CD4-positive, alpha-beta T cell (primary cell): Measurements from ENCODE around the gene GMNN. TPM values are rescaled to one million over a fixed set of nuclear protein-coding genes. Genes with fewer than 3 reads are reported as not detected.
"Not testable (repeated sequence)": the region's sequence is repeated elsewhere in the genome, so short reads cannot be mapped to it uniquely, and the experiment has no call there.

Experiments
- ATAC-seq: fragments of 200-7000 bp; cut with Tn5 transposase; one replicate; pipeline ENCODE4 v1.10.0; 2022; ENCODE audit warnings: mild to moderate bottlenecking; ENCODE audit not compliant: poor library complexity
- CTCF ChIA-PET: fragments of 350-600 bp; sonication (Branson Sonifier 250); formaldehyde crosslinking; loops from one replicate; lab custom pipeline; 2021; ENCODE audit warnings: antibody characterized with exemption, inconsistent platforms; lab: Charles Lee
- POLR2A ChIA-PET: fragments of 350-600 bp; sonication (Branson Sonifier 250); formaldehyde crosslinking; loops from one replicate; lab custom pipeline; 2021; ENCODE audit warnings: antibody characterized with exemption, inconsistent platforms; lab: Charles Lee
- DNase-seq, 14 experiments: peaks; one replicate each; pipeline ENCODE4 v3.0.0-alpha.2; 2013 to 2020; ENCODE audit warnings: mixed read lengths in 2 of 14
- H3K27ac ChIP-seq, 2 donors: one replicate each; pipeline versions ENCODE4 v1.5.1 to v1.7.0; 2013; ENCODE audit warnings: low read length in 2 of 2, low read depth in 1 of 2, mild to moderate bottlenecking in 1 of 2
- H3K27me3 ChIP-seq, 2 experiments: 1 replicate in 1 of 2; 2 replicates in 1 of 2; pipeline versions ENCODE4 v1.6.1 to v1.7.0; 2013; ENCODE audit warnings: low read length in 2 of 2, control low read depth in 1 of 2, mild to moderate bottlenecking in 1 of 2, moderate library complexity in 1 of 2; ENCODE audit not compliant: insufficient read depth in 2 of 2, control insufficient read depth in 1 of 2
- H3K36me3 ChIP-seq: one replicate; pipeline ENCODE4 v1.6.1; 2013; ENCODE audit warnings: low read length, control low read depth; ENCODE audit not compliant: insufficient read depth
- H3K4me1 ChIP-seq: one replicate; pipeline ENCODE4 v1.6.1; 2013; ENCODE audit warnings: low read length, control low read depth; ENCODE audit not compliant: insufficient read depth
- H3K4me3 ChIP-seq: one replicate; pipeline ENCODE4 v1.5.1; 2013; ENCODE audit warnings: mild to moderate bottlenecking, low read length, moderate library complexity
- H3K9me3 ChIP-seq, 2 experiments: 1 replicate in 1 of 2; 2 replicates in 1 of 2; pipeline versions ENCODE4 v1.6.1 to v1.7.0; 2013; ENCODE audit warnings: low read length in 2 of 2, mild to moderate bottlenecking in 2 of 2, control low read depth in 1 of 2, moderate library complexity in 1 of 2; ENCODE audit not compliant: control insufficient read depth in 1 of 2, insufficient read depth in 1 of 2
- H3K27ac Mint-ChIP-seq: one replicate; pipeline ENCODE4 v1.8.0; 2020; ENCODE audit warnings: mixed read lengths
- H3K27me3 Mint-ChIP-seq: one replicate; pipeline ENCODE4 v1.8.0; 2021; ENCODE audit warnings: mixed read lengths
- H3K36me3 Mint-ChIP-seq: one replicate; pipeline ENCODE4 v1.8.0; 2021; ENCODE audit warnings: low read depth, mixed read lengths
- H3K4me1 Mint-ChIP-seq: one replicate; pipeline ENCODE4 v1.8.0; 2021; ENCODE audit warnings: low read depth, mixed read lengths
- H3K4me3 Mint-ChIP-seq: one replicate; pipeline ENCODE4 v1.8.0; 2020; ENCODE audit warnings: mild to moderate bottlenecking, mixed read lengths
- H3K9me3 Mint-ChIP-seq: one replicate; pipeline ENCODE4 v1.8.0; 2020; ENCODE audit warnings: mixed read lengths
- CTCF ChIP-seq: fragments of 200-600 bp; IDR thresholded peaks from one replicate; pipeline ENCODE4 v1.8.0; 2022; ENCODE audit warnings: antibody characterized with exemption, mild to moderate bottlenecking
- intact Hi-C, 2 experiments: fragments of 100-400 bp; cut with DNase I in 1 of 2; cut with micrococcal nuclease in 1 of 2; formaldehyde crosslinking; loops; one replicate each; pipeline versions ENCODE4 v1.15.1 to v1.9.0; 2023 to 2025; cut with DNase I, micrococcal nuclease
- total RNA-seq, 174 experiments: library from RNA in 2 of 174; stranded (reverse) in 2 of 174; gene quantifications; one replicate each; pipeline ENCODE4 v1.2.3 and lab custom pipeline; 2021 to 2026

GMNN gene
- total RNA-seq, 2 experiments from 2014 or later = 10.1 to 10.5 TPM

GRCh38 chr6:24761193-24761835, 13.4 kb upstream of the GMNN start:
- Mint-ChIP-seq H3K27me3 (no peaks in the 10 kb centered on the region), H3K36me3 (no peaks in the 10 kb centered on the region), H3K4me3 (no peak overlapping the region), H3K27ac (no peak overlapping the region), H3K4me1 (no peaks in the 10 kb centered on the region), H3K9me3 (no peaks in the 10 kb centered on the region)
- CTCF ChIA-PET = interaction anchor here (0.6 kb wide), 1 partner anchor 21 kb away, joined by 3 read pairs; no protein-coding TSS in a partner anchor
- Histone ChIP-seq H3K4me3 (no peak overlapping the region), H3K36me3 (no peaks in the 10 kb centered on the region), H3K4me1 (no peaks in the 10 kb centered on the region), H3K27ac (no peak overlapping the region), H3K9me3 (no peaks in the 10 kb centered on the region), H3K27me3 (no peaks in the 10 kb centered on the region)
- ATAC-seq = no peak
- POLR2A ChIA-PET = no interaction called here
- intact Hi-C loops = no loop called here
- DNase-seq = no peak
- TF ChIP-seq CTCF = no peak

- H3K9me3 ChIP-seq = no peaks in the 10 kb centered on the region
- Mint-ChIP-seq H3K27me3 (no peaks in the 10 kb centered on the region), H3K36me3 (no peaks in the 10 kb centered on the region), H3K4me3 (no peak overlapping the region), H3K9me3 (no peaks in the 10 kb centered on the region), H3K27ac (no peak overlapping the region), H3K4me1 (no peaks in the 10 kb centered on the region)
- ATAC-seq (no peak), DNase-seq (no peak)
- H3K4me3 ChIP-seq = no peak overlapping the region
- POLR2A ChIA-PET = no interaction called here
- H3K4me1 ChIP-seq = no peaks in the 10 kb centered on the region
- CTCF ChIA-PET = no interaction called here
- no peaks in the 10 kb centered on the region for H3K36me3 ChIP-seq
- no peaks in the 10 kb centered on the region for H3K27me3 ChIP-seq
- intact Hi-C loops = no loop called here
- H3K27ac ChIP-seq = no peak overlapping the region
- no peak for TF ChIP-seq CTCF
Observed at GRCh38 chr6:24761851-24762250, 12.9 kb upstream of the GMNN start.

GRCh38 chr6:24763578-24763977, 11.2 kb upstream of the GMNN start:
- Histone ChIP-seq H3K27ac (no peak overlapping the region), H3K4me1 (no peaks in the 10 kb centered on the region), H3K9me3 (no peaks in the 10 kb centered on the region), H3K27me3 (no peaks in the 10 kb centered on the region), H3K4me3 (no peak overlapping the region), H3K36me3 (no peaks in the 10 kb centered on the region)
- H3K27ac Mint-ChIP-seq = no peak overlapping the region
- ATAC-seq (no peak), DNase-seq (no peak)
- ChIA-PET CTCF (interaction anchor here (0.7 kb wide), 1 partner anchor 262 kb away, joined by 3 read pairs; no protein-coding TSS in a partner anchor), POLR2A (no interaction called here)
- H3K4me3 Mint-ChIP-seq = no peak overlapping the region
- no peaks in the 10 kb centered on the region for H3K4me1 Mint-ChIP-seq
- TF ChIP-seq CTCF = no peak
- intact Hi-C loops = no loop called here
- no peaks in the 10 kb centered on the region for H3K27me3 Mint-ChIP-seq
- H3K9me3 Mint-ChIP-seq = no peaks in the 10 kb centered on the region
- no peaks in the 10 kb centered on the region for H3K36me3 Mint-ChIP-seq

GRCh38 chr6:24764833-24765828, 9.6 kb upstream of the GMNN start:
- intact Hi-C loops = loop anchor here (1.0 to 5.0 kb wide), 3 partner anchors 185 to 483 kb away; no protein-coding TSS in a partner anchor
- not testable (repeated sequence) for H3K4me3 Mint-ChIP-seq

More at GRCh38 chr6:24764833-24765828, 9.6 kb upstream of the GMNN start:
- ATAC-seq, H3K9me3 ChIP-seq, H3K27ac ChIP-seq, H3K27me3 ChIP-seq, H3K27ac Mint-ChIP-seq, H3K36me3 Mint-ChIP-seq, H3K9me3 Mint-ChIP-seq, DNase-seq, H3K4me1 ChIP-seq, H3K36me3 ChIP-seq, H3K4me3 ChIP-seq, H3K27me3 Mint-ChIP-seq, H3K4me1 Mint-ChIP-seq: not testable (repeated sequence)
- POLR2A ChIA-PET = interaction anchor here (1.6 kb wide), 1 partner anchor 10 kb away, joined by 6 read pairs; the partner anchor contains the start of gene GMNN
- CTCF ChIA-PET = interaction anchor here (1.2 to 1.5 kb wide), 2 partner anchors 182 to 184 kb away, joined by 3 read pairs; no protein-coding TSS in a partner anchor
